MCF 10A (cell line): Measurements from ENCODE around the gene ADORA1. TPM values are rescaled to one million over a fixed set of nuclear protein-coding genes. Genes with fewer than 3 reads are reported as not detected.

Experiments
- BruUV-seq: library from RNA; stranded (reverse); fragments of 400-500 nt; replicated peaks from 2 replicates; lab custom pipeline; 2021; lab: Mats Ljungman, UMichigan
- CTCF ChIA-PET: fragments of 300-600 bp; sonication (Branson Sonifier 250); formaldehyde crosslinking; extraction: SDS; loops from one replicate; lab custom pipeline; 2021; ENCODE audit warnings: antibody characterized with exemption, inconsistent platforms; lab: Yijun Ruan, JAX
- POLR2A ChIA-PET: fragments of 300-600, 350-650 bp; sonication (Branson Sonifier 250); formaldehyde crosslinking; extraction: SDS; loops from one replicate; lab custom pipeline; 2020; ENCODE audit warnings: antibody characterized with exemption, inconsistent platforms; lab: Yijun Ruan, JAX
- DNase-seq: peaks from one replicate; pipeline ENCODE4 v3.0.0-alpha.2; 2018; ENCODE audit not compliant: unreplicated experiment
- H3K27ac Mint-ChIP-seq: one replicate; pipeline ENCODE4 v1.8.0; 2022; ENCODE audit warnings: mild to moderate bottlenecking, low read depth, mixed read lengths; ENCODE audit not compliant: unreplicated experiment
- H3K27me3 Mint-ChIP-seq: one replicate; pipeline ENCODE4 v1.8.0; 2022; ENCODE audit warnings: mixed read lengths; ENCODE audit not compliant: insufficient read depth, unreplicated experiment
- H3K36me3 Mint-ChIP-seq: one replicate; pipeline ENCODE4 v1.8.0; 2022; ENCODE audit warnings: mild to moderate bottlenecking, moderate library complexity, mixed read lengths; ENCODE audit not compliant: insufficient read depth, unreplicated experiment
- H3K4me1 Mint-ChIP-seq: one replicate; pipeline ENCODE4 v1.8.0; 2022; ENCODE audit warnings: mixed read lengths; ENCODE audit not compliant: insufficient read depth, unreplicated experiment
- H3K4me3 Mint-ChIP-seq: one replicate; pipeline ENCODE4 v1.8.0; 2022; ENCODE audit warnings: mild to moderate bottlenecking, moderate library complexity, mixed read lengths; ENCODE audit not compliant: unreplicated experiment
- H3K9me3 Mint-ChIP-seq: one replicate; pipeline ENCODE4 v1.8.0; 2022; ENCODE audit warnings: mixed read lengths; ENCODE audit not compliant: unreplicated experiment
- CTCF ChIP-seq: fragments of 200-600 bp; IDR thresholded peaks from one replicate; pipeline ENCODE4 v1.8.0; 2022; ENCODE audit warnings: antibody characterized with exemption, mild to moderate bottlenecking; ENCODE audit not compliant: unreplicated experiment
- intact Hi-C: fragments of 100-400 bp; cut with micrococcal nuclease; formaldehyde crosslinking; loops from 2 replicates; pipeline ENCODE4 v1.14.1; 2022
- total RNA-seq: library from RNA; stranded (reverse); gene quantifications from 2 replicates; pipeline ENCODE4 v1.2.3, GENCODE V29; 2022

Gene ADORA1
- total RNA-seq, 1 experiment from 2014 or later = 0.26 TPM

DNA sequence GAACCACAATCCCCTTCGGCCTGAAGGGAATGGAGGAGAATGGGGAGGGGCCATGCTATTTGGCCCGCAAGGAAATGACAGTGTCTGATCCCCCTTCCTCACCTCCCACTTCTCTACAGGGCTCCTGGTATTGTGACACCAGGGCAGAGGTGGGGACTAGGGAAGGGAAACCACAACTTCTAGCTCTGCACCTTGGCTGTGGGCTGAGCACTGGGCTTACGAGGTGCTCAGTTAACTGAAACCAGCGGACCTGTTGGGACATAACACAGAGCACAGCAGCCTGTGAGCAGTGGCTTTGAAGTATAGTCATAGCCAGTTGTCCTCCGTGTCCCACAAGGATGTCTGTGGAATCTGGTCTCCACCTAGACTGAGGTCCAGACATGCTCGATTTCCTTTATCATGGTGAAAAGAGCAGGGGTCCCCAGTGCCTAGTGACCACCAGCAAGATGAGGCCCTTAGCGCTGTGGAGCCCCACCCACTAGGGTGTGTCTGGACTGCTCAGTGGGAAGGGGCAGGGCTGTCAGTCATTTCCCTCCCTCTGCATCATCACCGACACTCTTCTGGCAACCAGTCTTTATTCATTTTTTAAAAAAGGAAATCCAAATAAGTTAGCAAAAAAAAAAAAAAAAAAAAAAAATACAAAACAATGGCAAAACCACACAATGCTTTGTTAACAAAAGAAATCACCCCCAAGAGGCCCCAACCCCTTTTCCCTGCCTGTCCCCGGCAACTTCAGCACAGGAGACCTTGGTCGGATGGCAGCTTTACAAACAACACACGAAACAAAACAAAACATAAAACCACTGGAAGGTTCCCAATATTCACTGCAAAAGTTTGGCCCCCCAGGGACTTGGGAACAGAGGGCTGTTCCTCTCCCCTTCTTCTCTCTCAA lies 44.7 kb upstream of the ADORA1 start:
- TF ChIP-seq CTCF = no peak
- ChIA-PET CTCF (interaction anchor here (0.6 to 4.2 kb wide), 8 partner anchors 11 to 1736 kb away, joined by 3 to 24 read pairs (median 4); no protein-coding TSS in a partner anchor), POLR2A (interaction anchor here (0.6 to 1.0 kb wide), 2 partner anchors 10 to 37 kb away, joined by 3 to 4 read pairs; no protein-coding TSS in a partner anchor)
- DNase-seq = no peak
- H3K27ac Mint-ChIP-seq = no peak overlapping the region
- H3K9me3 Mint-ChIP-seq = no peaks in the 10 kb centered on the region
- H3K4me1 Mint-ChIP-seq = no peaks in the 10 kb centered on the region
- H3K36me3 Mint-ChIP-seq = peaks cover 5% of the 10 kb centered on the region
- no peak overlapping the region for H3K4me3 Mint-ChIP-seq
- no TSS peak for BruUV-seq
- intact Hi-C loops = no loop called here
- H3K27me3 Mint-ChIP-seq = peaks cover 41% of the 10 kb centered on the region

DNA sequence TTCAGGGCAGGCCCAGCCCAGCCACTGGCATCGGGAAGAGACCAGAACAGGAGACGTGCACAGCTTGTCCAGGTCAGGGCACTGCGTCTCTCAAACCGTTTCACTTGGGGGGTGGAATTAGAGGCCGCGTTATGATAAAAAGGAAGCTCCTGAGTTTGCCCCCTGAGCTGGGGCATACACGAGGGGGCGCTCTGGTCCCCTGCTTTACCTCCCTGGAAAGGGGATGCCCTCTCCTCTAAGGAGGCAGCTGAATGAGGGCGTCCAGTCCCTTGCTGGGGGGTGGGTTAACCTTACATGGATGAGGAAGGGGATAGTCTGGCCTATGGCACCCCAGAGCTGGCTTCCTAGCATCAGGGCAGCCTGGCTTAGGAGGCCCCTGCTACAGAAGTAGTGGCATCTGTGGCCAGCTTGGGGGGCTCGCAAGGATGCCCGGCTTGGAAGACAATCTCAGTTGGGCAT lies 44.0 kb upstream of the ADORA1 start:
- no peak for DNase-seq
- H3K9me3 Mint-ChIP-seq = no peaks in the 10 kb centered on the region
- no peaks in the 10 kb centered on the region for H3K4me1 Mint-ChIP-seq
- no peak overlapping the region for H3K27ac Mint-ChIP-seq
- intact Hi-C loops = no loop called here
- peaks cover 5% of the 10 kb centered on the region for H3K36me3 Mint-ChIP-seq
- no TSS peak for BruUV-seq
- no peak overlapping the region for H3K4me3 Mint-ChIP-seq
- H3K27me3 Mint-ChIP-seq = peaks cover 35% of the 10 kb centered on the region
- POLR2A ChIA-PET = interaction anchor here (0.6 kb wide), 1 partner anchor 36 kb away, joined by 3 read pairs; no protein-coding TSS in a partner anchor
- CTCF ChIA-PET = interaction anchor here (0.6 to 4.2 kb wide), 8 partner anchors 12 to 939 kb away, joined by 3 to 24 read pairs (median 4); no protein-coding TSS in a partner anchor
- TF ChIP-seq CTCF = peak; percentile 22

DNA sequence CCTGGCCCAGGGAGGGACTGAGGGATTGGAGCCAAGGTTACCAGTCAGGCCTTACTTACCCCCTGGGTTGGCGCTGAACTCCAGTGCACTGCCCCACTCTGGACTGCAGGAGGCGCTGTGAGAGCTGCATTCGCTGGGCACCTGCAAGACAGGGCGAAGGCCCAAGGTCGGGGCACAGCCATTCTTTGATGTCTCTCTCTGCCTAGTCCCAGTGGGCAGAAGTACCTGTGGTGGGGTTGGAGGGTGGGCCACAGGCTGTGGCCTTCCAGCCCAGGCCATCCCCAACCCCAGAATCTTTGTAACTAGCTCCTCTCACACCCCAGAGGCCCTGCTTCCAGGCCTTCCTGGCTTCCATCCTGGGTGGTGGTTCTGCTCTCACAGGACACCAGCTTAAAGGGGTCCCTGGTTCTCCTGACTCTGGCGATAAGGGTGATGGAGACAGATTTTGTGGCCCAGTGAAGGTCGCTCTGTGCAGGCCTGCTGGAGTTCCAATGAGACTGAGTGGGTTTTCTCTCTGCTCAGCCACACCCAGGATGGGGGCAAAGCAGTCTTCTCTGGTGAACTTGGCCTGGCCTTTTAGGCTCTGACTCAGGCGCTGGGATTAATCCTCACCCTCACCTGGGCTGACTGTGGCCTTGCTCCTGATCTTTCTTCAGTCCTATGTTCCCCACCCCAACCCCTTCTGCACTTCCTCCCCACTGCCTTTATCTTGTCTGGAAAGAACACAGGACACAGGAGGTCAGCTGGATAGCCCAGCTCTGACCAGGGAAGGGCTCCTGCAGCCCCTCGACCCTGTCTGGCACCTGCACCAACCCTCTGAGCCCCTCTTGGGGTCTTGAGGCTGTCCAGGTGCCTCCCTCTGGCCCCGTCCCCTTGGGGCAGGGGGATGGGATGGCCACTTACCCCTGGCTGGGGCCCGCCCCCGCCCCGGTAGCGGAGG lies 42.7 kb upstream of the ADORA1 start:
- Mint-ChIP-seq H3K4me1 (no peaks in the 10 kb centered on the region), H3K27ac (no peak overlapping the region), H3K27me3 (peaks cover 21% of the 10 kb centered on the region), H3K4me3 (no peak overlapping the region), H3K9me3 (no peaks in the 10 kb centered on the region), H3K36me3 (no peaks in the 10 kb centered on the region)
- BruUV-seq = no TSS peak
- intact Hi-C loops = no loop called here
- peak; percentile 41 for DNase-seq
- TF ChIP-seq CTCF = peak; percentile 86
- ChIA-PET POLR2A (interaction anchor here (0.6 to 1.5 kb wide), 2 partner anchors 16 to 18 kb away, joined by 4 to 5 read pairs; no protein-coding TSS in a partner anchor), CTCF (interaction anchor here (0.6 to 1.7 kb wide), 11 partner anchors 13 to 1279 kb away, joined by 3 to 7 read pairs (median 3); no protein-coding TSS in a partner anchor)
